Glutamatergic neuron (in vitro differentiated cells): ENCODE results near the gene TRIM32. TPM values are rescaled to one million over a fixed set of nuclear protein-coding genes. Genes with fewer than 3 reads are reported as not detected.

Experiments used
- DNase-seq: peaks from one replicate; pipeline ENCODE4 v3.0.0; 2022
- H3K27ac Mint-ChIP-seq: one replicate; pipeline ENCODE4 v1.8.0; 2020; ENCODE audit warnings: mild to moderate bottlenecking, mixed read lengths, inconsistent platforms; ENCODE audit not compliant: unreplicated experiment
- H3K27me3 Mint-ChIP-seq: one replicate; pipeline ENCODE4 v1.8.0; 2020; ENCODE audit warnings: mild to moderate bottlenecking, moderate library complexity, mixed read lengths, inconsistent platforms; ENCODE audit not compliant: unreplicated experiment
- H3K36me3 Mint-ChIP-seq: one replicate; pipeline ENCODE4 v1.8.0; 2020; ENCODE audit warnings: mild to moderate bottlenecking, mixed read lengths, inconsistent platforms; ENCODE audit not compliant: unreplicated experiment
- H3K4me1 Mint-ChIP-seq: one replicate; pipeline ENCODE4 v1.8.0; 2020; ENCODE audit warnings: mild to moderate bottlenecking, low read depth, mixed read lengths, inconsistent platforms; ENCODE audit not compliant: unreplicated experiment
- H3K4me3 Mint-ChIP-seq: one replicate; pipeline ENCODE4 v1.8.0; 2020; ENCODE audit warnings: mild to moderate bottlenecking, mixed read lengths, inconsistent platforms; ENCODE audit not compliant: unreplicated experiment
- H3K9me3 Mint-ChIP-seq: one replicate; pipeline ENCODE4 v1.8.0; 2020; ENCODE audit warnings: mild to moderate bottlenecking, moderate library complexity, mixed read lengths, inconsistent platforms; ENCODE audit not compliant: unreplicated experiment
- total RNA-seq: library from RNA; stranded (reverse); fragmentation: NEBNext Ultra II Directional; extraction: Animal tissue kit (Norgen Biotek cat#: 25700); gene quantifications from one replicate; pipeline ENCODE4 v1.2.1, GENCODE V29; 2021; ENCODE audit not compliant: unreplicated experiment
- TF ChIP-seq, protein P1 (sequence below): fragments of 200-600 bp; sonication (generic); IDR thresholded peaks from one replicate; pipeline ENCODE4 v1.5.0; 2021; ENCODE audit not compliant: partially characterized antibody, unreplicated experiment

The TRIM32 gene
- total RNA-seq, 1 donor from 2014 or later, result 14.3 TPM

GRCh38 chr9:116692616-116693015 is 5.5 kb downstream of the TRIM32 start:
- DNase-seq, result no peak
- Mint-ChIP-seq H3K4me1 (peaks cover 10% of the 10 kb centered on the region), H3K9me3 (peaks cover 2% of the 10 kb centered on the region), H3K36me3 (no peaks in the 10 kb centered on the region), H3K4me3 (no peak overlapping the region), H3K27ac (no peak overlapping the region), H3K27me3 (peaks cover 3% of the 10 kb centered on the region)
- TF ChIP-seq, protein P1, sequence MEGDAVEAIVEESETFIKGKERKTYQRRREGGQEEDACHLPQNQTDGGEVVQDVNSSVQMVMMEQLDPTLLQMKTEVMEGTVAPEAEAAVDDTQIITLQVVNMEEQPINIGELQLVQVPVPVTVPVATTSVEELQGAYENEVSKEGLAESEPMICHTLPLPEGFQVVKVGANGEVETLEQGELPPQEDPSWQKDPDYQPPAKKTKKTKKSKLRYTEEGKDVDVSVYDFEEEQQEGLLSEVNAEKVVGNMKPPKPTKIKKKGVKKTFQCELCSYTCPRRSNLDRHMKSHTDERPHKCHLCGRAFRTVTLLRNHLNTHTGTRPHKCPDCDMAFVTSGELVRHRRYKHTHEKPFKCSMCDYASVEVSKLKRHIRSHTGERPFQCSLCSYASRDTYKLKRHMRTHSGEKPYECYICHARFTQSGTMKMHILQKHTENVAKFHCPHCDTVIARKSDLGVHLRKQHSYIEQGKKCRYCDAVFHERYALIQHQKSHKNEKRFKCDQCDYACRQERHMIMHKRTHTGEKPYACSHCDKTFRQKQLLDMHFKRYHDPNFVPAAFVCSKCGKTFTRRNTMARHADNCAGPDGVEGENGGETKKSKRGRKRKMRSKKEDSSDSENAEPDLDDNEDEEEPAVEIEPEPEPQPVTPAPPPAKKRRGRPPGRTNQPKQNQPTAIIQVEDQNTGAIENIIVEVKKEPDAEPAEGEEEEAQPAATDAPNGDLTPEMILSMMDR, result no peak

DNA sequence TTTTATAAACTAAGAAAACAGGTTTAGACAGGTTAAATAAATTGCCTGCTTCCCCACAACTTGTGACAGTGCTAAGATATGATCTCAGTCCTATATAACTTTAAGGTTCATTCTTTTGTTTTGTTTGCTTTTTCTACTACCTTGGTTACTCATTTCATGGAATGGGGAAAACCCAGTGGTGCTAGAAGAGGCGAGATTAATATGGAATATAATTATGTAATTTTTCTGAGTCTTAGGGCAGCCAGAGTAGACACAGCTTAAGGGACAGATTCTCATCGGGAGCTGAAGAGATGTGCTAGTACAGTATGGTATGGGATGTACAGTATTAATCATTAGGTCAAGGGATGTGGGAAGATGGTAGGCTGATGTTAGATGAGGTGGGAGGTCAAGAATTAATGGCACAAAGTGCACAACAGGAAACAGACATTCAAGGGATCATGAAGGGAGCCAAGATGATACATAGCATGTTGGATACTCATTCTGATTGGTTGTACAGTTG is 6.2 kb downstream of the TRIM32 start:
- peaks cover 7% of the 10 kb centered on the region for H3K4me1 Mint-ChIP-seq
- H3K27ac Mint-ChIP-seq, result no peak overlapping the region
- peaks cover 3% of the 10 kb centered on the region for H3K36me3 Mint-ChIP-seq
- no peak overlapping the region for H3K4me3 Mint-ChIP-seq
- TF ChIP-seq, protein P1, result no peak
- no peak for DNase-seq
- H3K9me3 Mint-ChIP-seq, result no peaks in the 10 kb centered on the region
- H3K27me3 Mint-ChIP-seq, result peaks cover 3% of the 10 kb centered on the region

DNA sequence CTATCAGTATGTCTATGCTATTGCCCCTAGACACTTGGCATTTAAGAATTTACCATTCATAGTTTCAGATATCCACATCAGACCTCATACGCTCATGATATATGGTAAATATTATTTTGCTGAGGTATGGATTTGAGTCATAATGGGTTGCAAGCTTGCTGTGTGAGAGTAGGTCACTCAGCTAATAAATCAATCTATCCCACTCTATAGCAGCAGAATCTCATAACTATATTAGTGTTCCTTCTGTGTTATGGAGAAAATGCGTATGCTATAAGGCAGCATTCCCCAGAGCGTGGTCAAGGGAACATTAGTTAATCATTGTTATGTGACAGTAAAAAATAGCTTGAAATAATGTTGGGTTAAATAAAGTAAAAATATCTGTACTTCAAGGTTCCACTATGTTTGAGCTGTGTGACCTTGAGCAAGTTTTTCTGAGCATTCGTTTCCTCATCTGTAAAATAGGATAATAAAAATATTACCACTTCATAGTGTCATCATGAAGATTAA is 7.7 kb downstream of the TRIM32 start:
- Mint-ChIP-seq H3K4me3 (no peak overlapping the region), H3K27ac (no peak overlapping the region), H3K36me3 (peaks cover 4% of the 10 kb centered on the region), H3K27me3 (peaks cover 3% of the 10 kb centered on the region), H3K9me3 (no peaks in the 10 kb centered on the region), H3K4me1 (peaks cover 3% of the 10 kb centered on the region)
- TF ChIP-seq, protein P1, result no peak
- DNase-seq, result no peak

- H3K9me3 Mint-ChIP-seq, result no peaks in the 10 kb centered on the region
- H3K27me3 Mint-ChIP-seq, result peaks cover 3% of the 10 kb centered on the region
- H3K36me3 Mint-ChIP-seq, result peaks cover 4% of the 10 kb centered on the region
- no peak for DNase-seq
- no peak overlapping the region for H3K27ac Mint-ChIP-seq
- peaks cover 3% of the 10 kb centered on the region for H3K4me1 Mint-ChIP-seq
- H3K4me3 Mint-ChIP-seq, result no peak overlapping the region
- TF ChIP-seq, protein P1, result no peak
Observed at GRCh38 chr9:116695438-116695837, 8.3 kb downstream of the TRIM32 start.

DNA sequence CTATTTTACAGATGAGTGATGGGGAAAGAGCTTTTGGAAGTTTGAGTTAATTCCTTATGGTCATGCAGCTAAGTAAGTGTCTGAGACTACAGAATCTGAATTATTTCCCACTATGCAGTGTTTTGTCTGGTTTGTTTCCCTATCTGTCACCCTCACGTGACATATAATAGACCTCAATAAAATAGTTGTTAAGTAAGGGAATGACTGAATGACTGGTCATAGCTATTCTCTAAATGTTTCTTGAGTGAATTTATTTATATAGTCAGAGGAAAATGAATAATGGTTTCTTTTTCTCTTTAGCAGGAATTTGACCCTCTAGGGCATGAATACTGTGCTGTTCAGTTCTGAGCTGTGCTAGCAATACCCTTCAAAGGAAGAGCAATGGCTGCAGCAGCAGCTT is 10.3 kb downstream of the TRIM32 start:
- TF ChIP-seq, protein P1, result no peak
- H3K9me3 Mint-ChIP-seq, result no peaks in the 10 kb centered on the region

More for the DNA sequence above, 10.3 kb downstream of the TRIM32 start:
- Mint-ChIP-seq H3K27me3 (peaks cover 6% of the 10 kb centered on the region), H3K4me1 (peaks cover 3% of the 10 kb centered on the region), H3K27ac (no peak overlapping the region), H3K4me3 (no peak overlapping the region), H3K36me3 (peaks cover 4% of the 10 kb centered on the region)
- DNase-seq, result no peak
